Activated gamma-delta T cell (primary cell): ENCODE data around the gene RBM26.

Experiments
- DNase-seq: peaks from one replicate; lab custom pipeline; 2025; lab: John Stamatoyannopoulos, UW

RBM26 gene

DNA sequence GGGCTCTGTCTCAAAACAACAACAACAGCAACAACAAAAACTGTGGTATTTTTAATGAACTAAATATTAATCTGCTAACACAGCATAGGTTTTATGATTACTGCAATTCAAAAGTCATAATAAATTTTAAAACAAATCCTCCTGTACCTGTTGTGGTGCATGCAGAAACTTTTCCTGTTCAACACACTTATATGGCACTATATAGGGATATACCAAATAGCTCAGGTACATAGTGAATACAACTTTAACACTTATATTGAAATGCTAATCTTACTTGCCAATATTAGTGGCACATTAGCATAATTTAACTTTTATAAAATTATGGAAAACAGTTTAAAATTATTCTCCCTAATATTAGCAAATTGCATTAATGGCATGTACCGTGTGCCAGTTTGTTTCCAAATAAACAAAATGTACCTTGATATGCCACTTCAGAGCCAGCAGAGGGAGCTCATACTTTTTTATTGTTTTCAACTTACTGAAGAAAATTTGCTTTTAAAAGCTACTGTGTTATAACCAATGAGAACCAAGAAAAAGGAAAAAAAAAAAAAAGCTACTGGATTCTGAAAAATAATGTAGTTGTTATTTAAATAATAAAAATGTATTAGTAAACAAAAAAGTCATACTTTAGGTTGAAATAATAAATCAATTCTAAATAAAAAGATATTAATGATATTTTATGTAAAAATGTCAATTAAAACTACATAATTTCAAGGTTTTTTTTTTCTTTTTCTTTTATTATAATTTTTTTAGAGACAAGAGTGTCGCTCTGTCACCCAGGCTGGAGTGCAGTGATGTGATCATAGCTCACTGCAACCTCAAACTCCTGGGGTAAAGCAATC, 18.0 kb upstream of the RBM26 start:
- no peak for DNase-seq

- no peak for DNase-seq
Measured at GRCh38 chr13:79423340-79423739, 17.3 kb upstream of the RBM26 start.

- DNase-seq, result no peak
Measured at GRCh38 chr13:79419365-79419764, 13.3 kb upstream of the RBM26 start.

DNA sequence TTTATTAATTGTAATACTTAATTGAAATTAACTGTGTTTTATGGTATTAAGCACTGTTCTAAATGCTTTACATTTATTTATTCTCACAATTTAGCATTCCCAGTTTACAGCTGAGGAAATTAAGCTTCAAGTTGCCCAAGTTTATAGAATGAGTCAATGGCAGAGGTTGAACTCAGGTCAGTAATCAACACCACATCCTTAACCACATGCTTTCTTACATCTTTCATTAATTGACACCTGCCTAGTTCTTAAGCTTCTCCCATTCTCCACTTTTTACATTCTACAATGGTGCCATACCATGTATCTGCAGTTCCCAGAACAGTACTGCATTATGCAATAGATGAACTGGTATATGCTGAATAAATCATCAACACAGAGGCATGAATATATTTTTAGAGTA, 11.7 kb upstream of the RBM26 start:
- no peak for DNase-seq

GRCh38 chr13:79413521-79413920, 7.5 kb upstream of the RBM26 start:
- DNase-seq, result no peak

DNA sequence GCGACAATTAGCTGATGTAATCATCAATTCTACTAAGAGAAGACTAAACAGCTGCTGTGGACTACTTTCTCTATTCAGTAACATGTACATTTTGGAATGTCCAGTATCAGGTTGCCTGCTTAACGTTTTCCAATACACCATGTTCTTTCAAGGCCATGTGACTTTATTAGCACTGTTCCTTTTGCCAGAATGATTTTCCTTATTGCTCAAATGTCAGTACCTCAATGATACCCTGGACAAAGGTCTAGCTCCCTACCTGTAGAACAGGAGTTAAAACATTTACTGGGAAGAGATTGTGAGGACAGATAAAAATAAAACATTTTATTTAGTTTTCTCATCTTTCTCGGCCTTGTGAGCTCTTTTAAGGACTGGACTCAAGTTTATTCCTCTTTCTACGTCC, 3.8 kb upstream of the RBM26 start:
- no peak for DNase-seq

- DNase-seq, result no peak
Measured at GRCh38 chr13:79407349-79407979, 1.4 kb upstream of the RBM26 start.

DNA sequence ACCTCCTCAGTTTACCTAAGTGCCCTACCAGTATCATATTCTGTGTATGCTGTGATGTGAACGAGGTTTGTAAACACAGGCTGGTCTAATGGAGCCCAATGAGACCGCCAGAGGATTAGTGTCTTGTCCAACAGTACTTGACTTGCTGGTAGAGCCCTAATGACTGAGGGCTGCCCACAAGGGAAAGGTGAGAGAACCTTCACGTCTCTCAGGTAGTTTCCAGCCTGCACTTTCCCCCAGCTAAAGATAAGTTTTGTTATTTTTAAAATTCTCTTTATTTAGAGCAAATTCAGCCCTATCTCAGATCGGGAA, 498 bp upstream of the RBM26 start:
- no peak for DNase-seq

DNA sequence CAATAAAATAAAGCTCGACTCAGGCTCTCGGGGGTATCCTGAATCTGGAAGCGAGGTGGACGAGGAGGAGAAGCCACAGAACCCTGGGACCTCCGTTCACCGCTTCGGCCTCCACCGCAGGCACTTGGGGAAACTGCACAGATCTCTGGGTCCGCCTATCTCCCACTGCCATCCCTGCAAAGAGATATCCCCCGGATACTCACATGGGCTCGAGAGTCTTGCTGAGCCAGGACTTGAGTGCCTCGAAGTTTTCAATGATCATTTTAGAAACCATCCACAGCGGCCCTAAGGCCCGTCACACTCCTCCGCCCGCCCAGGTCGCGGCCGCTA, 589 bp downstream of the RBM26 start:
- no peak for DNase-seq

GRCh38 chr13:79404985-79405384, 1.1 kb downstream of the RBM26 start:
- DNase-seq, result no peak

DNA sequence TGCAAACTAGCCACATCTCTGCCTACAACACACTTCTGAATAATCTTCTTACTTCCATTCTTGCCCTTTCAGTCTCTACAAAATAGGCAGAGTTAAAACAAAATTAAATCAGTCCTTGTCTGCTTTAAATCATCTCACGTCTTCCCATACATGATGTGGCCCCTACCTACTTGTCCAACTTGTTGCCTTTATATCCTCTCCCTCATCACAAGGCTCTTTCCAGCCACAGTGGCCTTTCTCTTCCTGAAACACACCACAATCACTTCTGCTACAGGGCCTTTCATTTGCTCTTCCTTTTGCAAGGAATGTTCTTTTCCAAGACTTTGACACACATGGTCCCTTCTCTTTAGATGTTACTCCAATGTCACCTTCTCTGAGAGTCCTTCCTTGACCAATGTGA, 1.7 kb downstream of the RBM26 start:
- no peak for DNase-seq

- DNase-seq, result no peak
Measured at GRCh38 chr13:79403113-79403512, 2.9 kb downstream of the RBM26 start.

GRCh38 chr13:79402679-79403078, 3.4 kb downstream of the RBM26 start:
- no peak for DNase-seq

GRCh38 chr13:79402074-79402635, 3.9 kb downstream of the RBM26 start:
- no peak for DNase-seq

- DNase-seq, result no peak
Measured at GRCh38 chr13:79401259-79402070, 4.6 kb downstream of the RBM26 start.

DNA sequence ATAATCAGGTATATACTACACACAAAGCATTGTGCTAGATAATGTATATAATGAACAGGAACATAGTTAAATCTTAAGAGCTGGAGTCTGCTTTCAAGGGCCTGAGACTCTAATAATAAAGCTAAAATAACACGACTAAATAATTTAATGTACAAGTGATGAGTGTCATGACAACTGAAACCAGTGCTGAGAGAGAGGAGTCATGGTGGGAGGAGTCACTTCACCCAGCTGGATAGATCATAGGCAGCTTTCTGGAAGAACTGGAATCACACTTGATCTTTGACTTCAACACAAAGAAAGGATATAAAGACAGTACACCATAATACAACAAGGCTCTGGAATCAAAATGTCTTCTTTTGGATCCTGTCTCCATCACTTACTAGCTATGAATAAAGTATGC, 7.1 kb downstream of the RBM26 start:
- DNase-seq, result no peak

- DNase-seq, result no peak
Measured at GRCh38 chr13:79398127-79398526, 7.9 kb downstream of the RBM26 start.

GRCh38 chr13:79395881-79396280, 10.2 kb downstream of the RBM26 start:
- DNase-seq, result no peak

DNA sequence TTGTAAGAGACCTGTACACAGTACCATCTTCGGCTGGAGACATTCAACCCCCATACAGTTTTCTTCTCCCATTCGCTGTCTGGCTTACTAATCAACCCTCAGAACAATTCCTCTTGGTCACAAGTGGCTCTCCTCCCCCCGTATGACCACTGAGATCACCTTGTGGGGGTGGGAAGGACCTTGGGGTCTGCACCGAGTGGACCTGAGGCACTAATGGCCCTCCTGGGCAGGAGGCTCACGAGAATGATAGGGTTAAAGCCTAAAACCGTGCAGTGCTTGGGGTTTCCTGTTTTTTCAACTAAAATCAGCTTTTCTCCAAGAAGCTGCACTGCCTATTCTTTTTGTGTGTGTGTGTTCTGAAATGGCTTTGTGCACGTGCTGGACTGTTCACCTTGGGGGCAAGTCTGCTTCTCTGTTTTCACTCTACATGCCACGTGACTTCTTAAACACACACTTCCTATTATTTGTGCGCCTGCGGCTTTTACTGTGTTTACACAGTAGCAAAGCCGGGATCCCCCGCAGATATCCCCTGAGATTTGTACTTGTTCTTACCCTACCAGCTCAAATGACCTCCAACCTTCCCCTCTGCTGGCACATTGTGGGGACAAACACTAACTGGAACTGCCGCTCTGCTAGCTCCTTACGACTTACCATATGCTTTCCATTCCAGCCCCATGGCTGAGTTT, 12.3 kb downstream of the RBM26 start:
- DNase-seq, result no peak

GRCh38 chr13:79392882-79393563, 13.0 kb downstream of the RBM26 start:
- DNase-seq, result no peak

DNA sequence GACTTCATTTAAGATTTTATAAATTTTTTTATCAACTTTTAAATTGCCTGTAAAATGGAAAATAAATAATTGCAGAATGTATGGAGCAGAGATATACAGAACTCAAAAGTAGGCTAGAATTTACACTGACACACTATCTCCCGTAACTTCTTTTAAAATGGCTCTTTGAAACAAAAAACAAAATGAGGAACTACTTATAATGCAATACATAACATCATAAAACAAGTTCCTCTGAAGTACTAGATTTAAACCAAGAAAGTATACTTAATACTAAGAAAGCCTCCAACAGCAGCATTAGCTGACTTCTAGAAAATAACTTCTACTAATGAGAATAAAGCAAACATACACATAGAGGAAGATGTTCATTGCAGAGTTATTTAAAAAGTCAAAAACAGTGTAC, 17.0 kb downstream of the RBM26 start:
- no peak for DNase-seq

DNA sequence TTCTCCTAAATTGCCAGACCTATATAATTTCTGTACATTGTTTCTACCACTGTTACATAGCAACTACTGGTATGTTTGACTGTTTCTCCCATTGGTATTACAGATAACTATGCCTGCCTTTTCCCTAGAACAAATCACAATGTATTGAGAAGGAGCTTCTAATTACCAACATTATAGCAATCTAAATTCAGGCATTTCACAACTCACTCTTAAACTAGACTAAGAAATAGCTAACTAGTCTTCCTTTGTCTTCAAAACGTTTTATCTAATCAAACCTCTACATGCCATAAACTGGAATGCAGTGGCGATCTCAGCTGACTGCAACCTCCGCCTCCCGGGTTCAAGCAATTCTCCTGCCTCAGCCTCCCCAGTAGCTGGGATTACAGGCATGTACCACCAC, 18.2 kb downstream of the RBM26 start:
- no peak for DNase-seq
